H4 (cell line): ENCODE data around the gene PTGDR2. TPM values are rescaled to one million over a fixed set of nuclear protein-coding genes. Genes with fewer than 3 reads are reported as not detected.

ENCODE experiments used
- DNase-seq: peaks from one replicate; pipeline ENCODE4 v3.0.0-alpha.2; 2015; ENCODE audit warnings: low spot score
- total RNA-seq: library from RNA; depleted of rRNA; stranded (reverse); fragments of >200 nt; shearing (Covaris generic); gene quantifications from 2 replicates; pipeline ENCODE4 v1.2.3, GENCODE V29; 2014

The PTGDR2 gene
- total RNA-seq, 1 experiment from 2014 or later = not detected

DNA sequence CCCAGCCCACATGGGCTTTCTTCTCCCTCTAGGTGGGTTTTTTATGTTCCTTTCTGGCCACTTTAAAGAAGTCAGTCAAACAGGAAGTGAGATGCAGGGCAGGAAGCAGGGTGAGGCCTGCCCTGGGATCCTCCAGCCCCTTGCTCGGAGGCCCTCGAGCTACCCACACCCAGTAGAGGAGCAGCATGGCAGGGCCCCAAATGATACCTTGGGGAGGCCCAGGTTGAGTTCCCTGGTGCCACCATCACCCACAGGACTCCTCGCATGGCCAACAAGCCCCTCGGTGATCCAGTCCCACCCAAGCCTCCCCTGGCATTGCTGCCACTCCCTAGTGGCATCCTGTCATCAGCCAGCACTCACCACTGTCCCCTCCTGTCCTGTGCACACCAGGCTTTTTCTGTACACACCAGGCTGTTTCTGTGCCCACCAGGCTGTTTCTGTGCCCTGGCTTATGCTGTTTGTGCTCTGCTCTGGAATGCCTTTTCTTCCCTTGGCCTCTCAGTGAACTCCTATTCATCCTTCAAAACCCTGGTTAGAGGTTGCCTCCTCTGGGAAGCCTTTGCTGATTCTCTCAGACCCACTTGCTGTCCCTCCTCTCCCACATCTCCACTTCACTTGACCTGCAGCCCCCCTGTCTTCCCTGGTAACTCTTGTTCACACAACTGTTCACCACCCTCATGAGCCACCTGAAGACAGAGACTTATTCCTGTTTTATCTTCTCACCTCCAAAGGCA, 3.1 kb upstream of the PTGDR2 start:
- DNase-seq = no peak

DNA sequence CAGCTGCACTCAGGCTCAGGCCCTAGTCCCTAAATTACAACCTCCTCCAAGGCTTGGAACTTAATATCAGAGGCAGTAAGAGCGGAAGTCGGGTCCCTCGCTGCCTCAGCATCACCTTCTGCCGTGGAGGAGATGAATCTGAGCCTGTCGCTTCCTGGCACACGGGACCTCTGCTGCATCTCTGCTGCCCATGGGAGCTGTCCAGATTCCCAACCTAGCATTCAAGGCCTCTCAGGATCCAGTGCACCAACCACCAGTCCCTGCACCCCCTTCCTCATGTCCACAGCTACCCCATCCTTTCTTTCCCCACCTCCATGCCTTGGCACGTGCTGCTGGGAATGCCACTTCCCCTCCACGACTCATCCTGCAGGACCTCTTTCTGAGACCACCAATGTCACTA, 2.5 kb upstream of the PTGDR2 start:
- no peak for DNase-seq

DNA sequence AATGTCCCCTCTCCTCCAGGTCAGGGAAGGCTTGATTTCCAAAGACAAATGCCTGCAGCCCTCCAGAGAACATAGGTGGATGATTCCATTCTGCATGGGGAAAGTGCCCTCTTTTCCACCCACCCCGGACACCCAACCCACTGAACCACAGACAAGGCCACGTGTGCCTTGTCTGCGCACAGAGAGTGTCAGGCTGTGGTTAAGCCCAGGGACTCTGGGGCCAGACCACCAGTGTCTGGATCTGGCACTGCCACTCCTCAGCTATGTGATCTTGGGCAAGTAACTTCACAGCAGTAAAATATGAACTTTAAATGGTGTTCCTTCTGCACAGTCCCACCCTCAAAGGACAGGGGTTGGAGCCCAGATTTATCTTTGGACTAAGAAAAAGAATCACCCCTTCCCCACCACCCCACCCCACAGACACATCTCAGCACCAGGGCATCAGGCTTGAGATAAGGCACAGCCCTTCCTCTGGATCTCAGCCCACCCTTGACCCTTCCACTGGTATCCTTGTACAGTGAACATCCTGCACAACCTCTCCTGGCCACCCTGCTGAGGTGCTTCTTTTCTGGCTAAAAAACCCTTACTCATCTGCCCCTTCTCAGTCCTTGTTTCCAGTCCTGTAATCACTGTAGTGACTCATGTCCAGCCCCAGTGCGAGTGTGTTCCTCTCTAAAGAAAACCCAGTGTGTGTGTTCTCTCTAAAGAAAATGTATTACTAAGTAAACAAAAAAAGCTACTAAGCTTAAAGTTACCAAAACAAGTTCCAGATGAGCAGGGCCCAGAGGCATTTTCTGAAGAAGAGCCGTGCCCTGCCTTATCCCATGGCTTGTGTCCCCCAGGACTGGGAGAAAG, 1.9 kb upstream of the PTGDR2 start:
- no peak for DNase-seq

DNA sequence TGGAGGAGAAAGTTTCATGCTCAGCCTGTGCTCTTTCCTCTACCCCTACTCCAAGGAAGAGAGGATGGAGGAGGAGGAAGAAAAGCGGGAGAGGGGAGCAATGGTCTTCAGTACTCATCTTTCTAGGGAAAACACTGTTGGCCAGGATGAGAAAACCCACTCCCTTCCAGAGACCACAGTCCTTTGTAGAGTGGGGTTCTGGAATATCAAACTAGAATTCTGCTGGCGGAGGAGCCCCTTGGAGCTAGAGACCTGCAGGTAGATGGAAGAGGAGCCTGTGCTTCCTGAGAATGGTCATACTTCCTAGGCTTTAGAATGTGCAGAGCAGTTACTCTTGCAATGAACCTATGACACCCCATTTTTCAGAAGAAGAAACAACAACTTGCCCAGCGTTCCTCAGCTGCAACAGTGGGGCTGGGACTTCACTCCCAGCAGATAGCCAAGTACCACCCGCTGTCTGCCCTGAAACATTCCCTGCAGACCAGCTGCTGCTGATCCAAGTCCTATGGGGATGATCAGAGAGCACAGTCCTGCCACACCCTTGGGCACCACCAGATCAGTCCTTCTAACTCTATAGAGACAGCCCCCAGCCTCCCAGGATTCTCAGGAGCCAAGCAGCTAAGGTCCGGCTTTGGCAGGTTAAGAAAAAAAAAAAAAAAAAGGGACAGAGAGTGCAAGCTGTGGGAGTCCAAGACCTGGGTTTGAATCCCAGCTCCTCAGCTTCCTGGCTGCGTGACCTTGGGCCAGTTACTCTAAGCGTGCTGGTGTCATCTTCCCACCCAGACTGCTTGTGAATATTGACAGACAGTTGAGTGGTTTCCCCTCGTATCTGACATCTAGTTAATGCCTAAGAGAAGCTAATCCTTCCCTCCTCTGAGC, 664 bp downstream of the PTGDR2 start:
- DNase-seq = no peak

DNA sequence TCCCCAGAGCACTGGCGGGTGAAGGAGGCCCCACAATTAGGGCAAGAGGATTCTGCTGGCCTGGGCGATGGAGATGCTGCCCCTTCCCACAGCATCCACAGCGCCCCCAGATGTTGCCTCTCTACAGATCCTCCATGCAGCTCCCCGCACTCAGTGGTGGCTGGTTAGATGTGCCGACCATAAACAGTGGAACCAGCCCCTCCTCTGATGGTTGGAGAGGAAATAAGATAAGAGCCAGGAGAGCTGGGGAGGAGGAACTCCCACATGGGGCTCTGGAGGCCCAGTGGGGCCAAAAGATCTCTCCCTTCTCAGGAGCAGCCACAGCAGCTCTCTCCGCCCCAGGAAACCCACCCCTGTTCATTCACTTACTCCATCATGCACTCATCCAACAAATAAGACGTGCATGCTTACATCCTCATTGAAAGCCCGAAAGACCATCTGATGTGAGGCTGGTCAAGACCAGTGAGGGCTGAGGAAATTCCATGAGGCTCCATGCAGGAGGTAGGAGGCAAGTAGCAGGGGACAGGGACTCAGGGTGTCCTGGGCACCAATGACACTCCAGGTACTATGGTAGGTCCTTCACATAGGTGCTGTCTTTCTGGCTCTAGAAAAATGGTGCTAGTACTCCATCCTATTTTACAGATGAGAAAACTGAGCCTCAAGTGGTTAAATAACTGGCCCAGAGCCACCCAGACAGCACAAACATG, 1.5 kb downstream of the PTGDR2 start:
- DNase-seq = no peak

DNA sequence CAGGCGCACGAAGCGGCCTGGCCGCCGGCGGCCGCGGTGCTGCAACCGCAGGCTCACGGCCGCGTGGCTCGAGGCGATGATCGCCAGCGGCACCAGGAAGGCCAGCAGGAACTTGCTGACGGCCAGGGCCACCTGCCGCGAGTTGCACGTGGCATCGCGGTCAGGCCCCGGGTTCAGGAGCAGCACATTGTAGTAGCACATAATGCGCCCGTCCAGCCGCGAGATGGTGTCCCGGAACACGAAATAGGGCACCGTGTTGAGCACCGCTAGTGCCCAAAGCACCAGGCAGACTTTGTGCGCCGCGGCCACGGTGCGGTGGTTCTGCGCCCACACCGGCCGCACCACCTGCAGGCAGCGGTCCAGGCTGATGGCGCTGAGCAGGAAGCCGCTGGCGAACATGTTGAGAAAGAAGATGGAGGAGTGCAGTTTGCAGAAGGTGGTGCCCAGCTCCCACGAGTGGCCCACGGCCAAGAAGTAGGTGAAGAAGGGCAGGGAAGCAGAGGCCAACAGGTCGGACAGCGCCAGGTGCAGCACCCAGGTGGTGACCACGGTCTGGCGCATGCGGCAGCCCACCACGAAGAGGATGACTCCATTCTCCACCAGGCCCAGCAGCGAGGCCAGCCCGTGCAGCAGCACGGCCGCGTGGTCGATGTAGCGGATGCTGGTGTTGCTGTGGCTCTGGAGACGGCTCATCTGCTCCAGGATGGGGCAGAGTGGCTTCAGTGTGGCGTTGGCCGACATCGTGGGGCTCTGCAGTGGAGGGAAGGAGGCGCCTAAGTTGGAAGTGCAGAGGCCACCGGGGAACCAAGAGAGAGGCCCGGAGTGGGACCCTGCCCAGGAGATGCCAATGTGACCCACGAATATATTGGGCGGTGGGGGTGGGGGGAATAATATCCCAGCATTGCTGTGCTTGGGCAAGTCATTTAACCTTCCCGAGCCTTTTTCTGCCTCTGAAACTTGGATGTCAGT, 2.5 kb downstream of the PTGDR2 start:
- DNase-seq = no peak

DNA sequence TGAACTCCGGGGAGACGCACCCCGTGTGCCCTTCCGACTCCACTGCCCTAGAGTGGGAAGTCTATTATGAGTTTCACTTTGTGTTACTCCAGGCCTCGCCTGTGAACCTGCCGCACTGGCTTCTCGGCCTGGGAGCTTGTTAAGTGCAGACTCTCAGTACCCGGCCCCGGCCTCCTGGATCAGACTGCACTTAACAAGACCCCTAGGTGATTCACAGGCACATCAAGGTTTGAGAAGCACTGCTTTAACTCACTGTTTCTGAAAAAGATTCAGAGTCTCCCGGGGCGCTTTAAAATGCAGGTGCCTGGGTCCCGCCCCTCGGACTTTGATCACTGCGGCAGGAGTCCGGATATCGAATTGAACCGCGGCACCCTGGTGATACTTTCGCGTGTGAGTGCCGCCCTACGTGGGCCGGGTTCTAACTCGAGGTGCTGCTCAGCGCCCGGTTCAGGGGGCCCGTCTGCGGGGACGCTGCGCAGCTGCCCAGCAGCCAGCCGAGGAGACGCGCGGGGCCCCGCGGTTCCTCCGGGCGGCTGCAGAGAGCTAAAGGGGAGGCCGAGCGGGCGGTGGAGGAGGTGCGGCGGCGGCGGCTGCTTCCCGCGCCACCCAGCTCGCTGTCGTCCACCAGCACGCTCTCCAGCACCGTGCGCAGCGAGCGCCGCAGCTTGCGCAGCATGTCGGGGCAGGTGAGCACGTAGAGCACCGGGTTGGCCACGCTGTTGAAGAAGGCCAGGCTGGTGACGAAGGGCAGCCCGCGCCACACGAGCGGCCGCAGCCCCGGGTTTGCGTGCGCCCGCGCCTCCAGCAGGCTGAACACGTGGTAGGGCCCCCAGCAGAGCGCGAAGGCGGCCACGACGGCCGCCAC, 3.4 kb downstream of the PTGDR2 start:
- DNase-seq = no peak

DNA sequence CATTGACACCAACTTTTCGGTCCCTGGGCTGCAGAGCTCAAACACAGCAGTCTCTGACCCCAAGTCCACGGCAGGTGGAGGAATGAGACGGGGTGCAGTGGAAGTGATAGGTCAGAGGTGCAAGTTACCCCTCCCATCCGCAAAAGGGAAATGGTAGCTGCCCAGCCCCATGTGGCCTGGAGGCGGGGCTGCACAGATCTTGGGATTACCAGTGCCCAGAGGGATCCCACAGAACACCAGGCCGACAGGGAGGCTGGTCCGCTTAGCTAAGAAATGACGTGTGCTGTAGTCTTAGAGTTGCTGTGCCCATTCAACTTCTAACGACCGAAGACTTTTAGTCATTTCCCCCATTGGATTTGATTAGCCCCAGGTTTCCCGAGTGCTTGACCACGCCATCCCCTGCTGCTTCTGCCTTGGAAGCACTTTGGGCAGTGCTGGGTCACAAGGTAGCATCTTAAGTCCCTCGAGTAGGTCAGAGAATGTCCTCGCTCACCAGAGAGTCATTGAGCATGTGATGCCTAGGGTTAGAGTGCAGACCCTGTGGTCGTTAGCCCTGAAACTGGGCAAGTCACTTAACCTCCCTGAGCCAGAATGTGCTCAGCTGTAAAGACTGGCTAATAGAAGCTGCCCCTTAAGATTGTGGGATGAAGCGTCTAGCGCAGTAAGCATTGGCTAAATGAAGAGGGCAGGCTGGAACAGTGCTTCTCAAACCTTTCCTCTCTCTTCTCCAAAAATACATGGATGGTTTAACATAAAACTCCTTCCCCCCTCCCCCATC, 4.2 kb downstream of the PTGDR2 start:
- no peak for DNase-seq

DNA sequence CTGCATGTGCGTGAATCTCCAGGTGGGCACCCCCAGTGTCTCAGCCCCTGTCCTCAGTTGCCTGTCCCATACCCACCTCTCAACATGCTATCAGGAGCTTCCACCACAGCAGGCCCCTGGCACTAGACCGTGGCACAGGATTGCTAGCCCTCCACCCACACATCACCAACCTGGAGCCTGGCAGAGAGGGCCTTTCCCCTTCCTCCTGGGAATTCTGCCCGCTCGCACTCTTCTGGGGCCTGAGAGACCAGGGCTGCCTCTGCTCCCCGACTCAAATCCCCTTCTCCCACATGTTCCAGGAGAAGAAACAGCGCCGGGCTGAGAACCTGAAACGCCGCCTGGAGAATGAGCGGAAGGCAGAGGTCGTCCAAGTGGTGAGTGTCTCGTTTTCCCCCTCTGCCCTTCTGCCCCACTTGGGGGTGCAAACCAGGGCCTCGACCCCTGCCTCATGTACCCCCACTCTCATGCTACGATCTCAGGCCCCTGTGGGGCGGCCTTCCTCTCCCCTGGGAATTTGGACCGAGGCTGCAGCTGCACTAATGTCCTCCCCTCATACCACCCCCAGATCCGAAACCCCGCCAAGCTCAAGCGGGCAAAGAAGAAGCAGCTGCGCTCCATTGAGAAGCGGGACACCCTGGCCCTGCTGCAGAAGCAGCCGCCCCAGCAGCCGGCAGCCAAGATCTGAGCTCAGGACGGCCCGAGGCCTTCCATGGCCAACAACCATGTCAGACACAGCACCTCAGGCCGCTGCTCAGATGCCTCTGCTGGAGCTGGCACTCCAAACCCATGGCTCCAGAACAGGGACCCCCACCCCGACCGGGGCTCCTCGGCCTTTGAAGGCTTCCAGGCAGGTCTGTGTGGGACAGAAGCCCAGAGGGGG, 5.9 kb downstream of the PTGDR2 start:
- no peak for DNase-seq

DNA sequence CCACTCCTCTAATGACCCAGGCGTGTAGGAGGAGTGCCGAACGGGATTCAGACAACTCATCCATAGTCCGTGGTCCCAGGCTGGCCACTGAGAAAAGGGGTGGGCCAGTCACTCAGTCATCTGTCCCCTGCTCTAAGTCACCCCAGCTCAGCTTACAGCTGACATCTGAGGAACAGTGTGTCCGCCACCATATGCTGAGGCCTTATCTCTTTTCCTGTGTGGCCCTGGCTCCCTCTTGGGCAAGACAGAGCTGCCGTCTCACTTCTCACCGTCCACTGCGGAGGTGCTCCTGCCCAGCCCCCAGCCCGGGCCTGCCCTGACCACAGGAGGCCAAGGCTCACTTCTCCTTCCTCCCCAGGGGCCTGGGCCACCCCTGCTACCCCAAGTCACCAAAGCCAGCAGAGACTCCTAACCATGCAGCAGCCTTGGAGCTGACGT, 7.0 kb downstream of the PTGDR2 start:
- no peak for DNase-seq

DNA sequence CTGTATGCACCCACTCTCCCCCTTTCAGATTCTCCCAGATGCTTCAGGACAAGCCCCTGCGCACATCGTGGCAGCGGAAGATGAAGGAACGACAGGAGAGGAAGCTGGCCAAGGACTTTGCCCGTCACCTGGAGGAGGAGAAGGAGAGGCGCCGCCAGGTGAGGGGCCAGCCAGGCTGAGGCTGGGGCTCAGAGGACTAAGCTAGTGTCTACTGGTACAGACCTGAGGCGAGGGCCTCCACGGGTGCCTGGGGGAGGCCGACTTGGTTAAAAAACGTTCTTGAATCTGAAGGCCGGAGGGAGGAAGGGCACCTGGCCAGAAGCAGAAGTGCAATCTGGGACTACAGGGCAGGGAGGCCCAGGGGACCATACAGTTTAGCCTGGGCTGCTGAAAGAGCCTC, 7.9 kb downstream of the PTGDR2 start:
- DNase-seq = no peak

DNA sequence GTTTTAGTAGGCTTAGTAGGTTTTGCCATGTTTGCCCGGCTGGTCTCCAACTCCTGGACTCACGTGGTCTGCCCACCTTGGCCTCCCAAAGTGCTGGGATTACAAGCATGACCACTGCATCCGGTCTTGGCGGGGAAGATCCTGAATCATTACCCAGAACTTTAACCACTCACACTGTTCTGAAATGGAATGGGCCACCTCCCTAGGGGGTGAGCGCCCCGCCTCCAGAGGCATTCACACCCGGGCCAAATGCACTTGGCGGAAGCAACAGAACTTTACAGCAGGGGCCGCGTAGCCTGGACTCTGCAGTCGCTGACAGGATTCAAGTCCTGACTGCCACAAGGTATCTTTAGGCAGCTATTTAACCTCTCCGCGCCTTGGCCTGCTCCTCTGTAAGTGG, 8.5 kb downstream of the PTGDR2 start:
- DNase-seq = no peak

DNA sequence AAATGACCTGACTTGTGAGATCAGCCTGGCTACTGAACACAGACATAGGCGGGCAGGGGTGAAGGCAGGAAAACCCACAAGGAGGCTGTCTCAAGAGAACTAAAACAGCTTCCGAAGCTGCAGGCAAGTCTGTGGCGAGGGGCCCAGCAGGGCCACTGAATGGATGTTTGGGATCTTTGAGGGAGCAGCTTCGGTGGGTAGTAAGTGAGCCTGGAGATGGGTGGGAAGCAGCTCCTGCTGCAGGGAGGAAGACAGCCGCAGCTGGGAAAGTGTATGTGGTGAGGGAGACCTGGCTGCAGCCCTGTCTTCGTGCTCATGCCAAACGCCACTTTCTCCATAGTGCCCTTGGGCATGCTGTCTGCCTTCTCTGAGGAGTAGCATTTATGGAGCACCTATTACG, 10.4 kb downstream of the PTGDR2 start:
- DNase-seq = no peak

DNA sequence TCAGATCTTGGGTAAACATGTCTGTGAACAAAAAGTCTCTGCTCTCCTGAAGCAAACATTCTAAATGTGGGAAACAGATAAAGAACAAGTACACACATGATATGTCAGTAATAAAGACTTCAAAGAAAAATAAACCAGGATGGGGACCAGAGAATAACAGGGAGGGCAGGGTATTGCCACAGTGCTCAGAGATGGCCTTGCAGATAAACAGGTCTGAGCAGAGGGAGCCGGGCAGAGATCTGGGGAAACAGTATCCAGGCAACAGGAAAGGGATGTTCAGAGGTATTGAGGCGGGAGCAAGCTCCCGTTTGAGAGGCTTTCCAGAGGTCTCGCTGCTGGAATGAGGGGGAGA, 10.9 kb downstream of the PTGDR2 start:
- no peak for DNase-seq

DNA sequence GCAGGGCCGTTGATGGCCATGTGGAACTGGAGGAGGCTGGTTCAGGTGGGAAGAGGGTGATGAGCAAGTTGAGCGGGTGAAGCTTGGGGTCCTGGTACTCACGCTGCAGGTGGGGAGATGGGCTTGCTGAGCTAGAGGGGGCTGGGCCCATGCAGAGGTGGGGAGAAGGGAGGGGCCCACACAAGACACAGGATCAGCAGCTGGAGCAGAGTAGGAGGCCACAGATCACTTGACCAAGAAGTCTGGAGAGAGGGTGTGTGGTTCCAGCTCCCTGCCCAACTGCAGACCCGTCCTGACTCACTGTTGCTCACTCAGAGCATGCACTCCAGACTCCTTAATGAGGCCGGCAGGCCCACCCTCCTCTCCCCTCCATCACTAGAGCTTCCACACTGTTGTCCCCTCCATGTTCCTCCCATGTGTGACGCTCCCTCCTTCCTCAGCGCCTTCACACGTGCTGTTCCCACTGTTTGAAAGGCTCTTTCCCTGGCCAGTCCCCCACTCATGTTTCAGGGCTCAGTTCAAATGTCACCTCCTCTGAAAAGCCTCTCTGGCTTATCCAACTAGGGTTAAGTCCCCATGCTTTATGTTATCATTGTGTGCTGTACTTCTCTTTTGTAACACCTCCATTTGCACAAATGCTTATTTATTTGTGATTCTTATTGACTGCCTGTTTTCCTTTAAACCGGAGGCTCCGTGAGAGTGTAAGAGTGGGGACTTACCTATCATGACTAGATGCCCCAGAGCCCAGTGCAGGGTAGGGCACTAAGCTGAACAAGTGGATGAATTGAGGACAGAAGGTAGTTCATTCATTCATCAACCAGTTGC, 11.5 kb downstream of the PTGDR2 start:
- DNase-seq = no peak

DNA sequence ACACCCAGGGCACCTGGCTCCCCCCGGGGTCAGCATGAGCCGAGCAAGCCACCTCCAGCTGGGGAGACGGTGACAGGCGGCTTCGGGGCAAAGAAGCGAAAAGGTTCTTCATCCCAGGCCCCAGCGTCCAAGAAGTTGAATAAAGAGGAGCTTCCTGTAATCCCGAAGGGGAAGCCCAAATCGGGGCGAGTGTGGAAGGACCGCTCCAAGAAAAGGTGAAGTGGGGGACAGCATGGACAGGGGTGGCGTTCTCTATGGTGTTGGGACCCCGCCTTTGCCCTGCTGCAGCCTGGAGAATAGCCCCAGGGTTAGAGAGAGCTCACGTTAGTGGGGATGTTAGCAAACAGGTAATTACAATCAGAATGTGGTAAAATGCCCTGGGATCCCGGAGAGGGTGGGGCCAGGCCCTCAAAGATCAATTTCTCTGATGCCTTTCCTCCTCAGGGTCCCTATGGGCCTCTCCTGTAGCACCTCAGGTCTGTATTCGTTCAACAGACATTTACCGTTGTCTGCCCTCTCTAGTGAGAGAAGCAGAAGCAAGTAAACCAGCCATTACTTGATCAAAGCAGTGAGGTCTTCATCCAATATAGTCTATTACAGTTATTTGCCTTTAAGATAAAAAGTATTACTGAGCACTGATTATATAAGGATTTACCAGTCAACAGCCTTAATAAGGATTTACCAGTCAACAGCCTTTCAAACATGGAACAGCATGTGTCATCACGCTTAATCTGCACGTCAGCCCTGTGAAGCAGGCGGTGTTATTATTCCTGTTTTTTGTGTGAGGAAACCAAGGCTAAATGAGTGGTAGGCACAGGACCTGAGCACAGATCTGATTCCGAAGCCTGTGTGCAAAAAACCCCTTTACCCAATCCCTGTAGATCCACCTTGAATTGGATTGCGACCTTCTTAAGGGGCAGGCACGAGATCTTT, 12.8 kb downstream of the PTGDR2 start:
- DNase-seq = no peak
